K562 (cell line): ENCODE measurements around the gene SPEF1. TPM values are rescaled to one million over a fixed set of nuclear protein-coding genes. Genes with fewer than 3 reads are reported as not detected.
A peak's percentile ranks its signal among the peaks of the same experiment; 100 is the strongest.

Experiments used
- ATAC-seq: fragments of 200-7000 bp; cut with Tn5 transposase; 3 replicates; pipeline ENCODE4 v1.9.1; 2020; ENCODE audit warnings: moderate library complexity
- BruUV-seq: library from RNA; stranded (reverse); fragments of 400-500 nt; replicated peaks from 2 replicates; lab custom pipeline; 2021; lab: Mats Ljungman, UMichigan
- CTCF ChIA-PET: fragments of 300-600 bp; formaldehyde crosslinking; extraction: SDS; loops from one replicate; lab custom pipeline; 2021; ENCODE audit warnings: low intra/inter-chr PET ratio; lab: Yijun Ruan, JAX
- POLR2A ChIA-PET: fragments of 300-600, 350-650 bp; sonication (Branson Sonifier 250); formaldehyde crosslinking; extraction: SDS; loops from one replicate; lab custom pipeline; 2021; ENCODE audit warnings: antibody characterized with exemption, inconsistent platforms; lab: Yijun Ruan, JAX
- DNase-seq, 4 experiments: peaks; one replicate each; pipeline versions ENCODE4 v3.0.0 to v3.0.0-alpha.2; 2011 to 2018; ENCODE audit warnings: low spot score in 3 of 4, mixed read lengths in 3 of 4; ENCODE audit errors: extremely low read depth in 1 of 4
- FAIRE-seq: peaks from 2 replicates; lab custom pipeline; 2011; peaks lifted over from hg19 to GRCh38; lab: Jason Lieb, UNC
- H2AFZ ChIP-seq: 2 replicates; pipeline ENCODE4 v1.6.0; 2011; ENCODE audit warnings: low read depth, low read length, control low read depth, inconsistent platforms
- H3K27ac ChIP-seq: fragments of 200-600 bp; 3 replicates; pipeline ENCODE4 v1.8.0; 2011; ENCODE audit warnings: low read depth, mild to moderate bottlenecking, control low read depth, inconsistent platforms, low read length, moderate library complexity, mixed read lengths; ENCODE audit errors: extremely low read depth
- H3K27me3 ChIP-seq, 2 experiments: fragments of 300-600 bp in 1 of 2; 2 replicates in 1 of 2; 3 replicates in 1 of 2; pipeline versions ENCODE4 v1.6.0 to v1.8.0; 2011; ENCODE audit warnings: inconsistent platforms in 2 of 2, low read length in 2 of 2, mild to moderate bottlenecking in 1 of 2, mixed read lengths in 1 of 2, moderate library complexity in 1 of 2; ENCODE audit not compliant: control insufficient read depth in 2 of 2, insufficient read depth in 2 of 2
- H3K36me3 ChIP-seq: fragments of 300-600 bp; 3 replicates; pipeline ENCODE4 v1.8.0; 2011; ENCODE audit warnings: mild to moderate bottlenecking, low read length, inconsistent platforms; ENCODE audit not compliant: control insufficient read depth, insufficient read depth
- H3K4me1 ChIP-seq, 2 experiments: fragments of 200-600 bp in 1 of 2; replicated peaks in 1 of 2; 2 replicates in 1 of 2; 3 replicates in 1 of 2; pipeline versions ENCODE4 v1.5.1 to v1.8.0; 2011; ENCODE audit warnings: inconsistent platforms in 2 of 2, low read length in 2 of 2, mild to moderate bottlenecking in 1 of 2, mixed read lengths in 1 of 2, moderate library complexity in 1 of 2; ENCODE audit not compliant: control insufficient read depth in 2 of 2, insufficient read depth in 2 of 2
- H3K4me2 ChIP-seq: 2 replicates; pipeline ENCODE4 v1.6.1; 2011; ENCODE audit warnings: low read length, control low read depth, inconsistent platforms, mixed read lengths; ENCODE audit not compliant: insufficient read depth
- H3K4me3 ChIP-seq: fragments of 200-600 bp; sonication (generic), shearing (Covaris generic); 2 replicates; pipeline ENCODE4 v1.5.1; 2016; ENCODE audit warnings: control low read depth, inconsistent platforms
- H3K79me2 ChIP-seq: fragments of 200-600 bp; 3 replicates; pipeline ENCODE4 v1.8.0; 2011; ENCODE audit warnings: low read length, inconsistent platforms; ENCODE audit not compliant: control insufficient read depth, insufficient read depth
- H3K9ac ChIP-seq, 2 experiments: 2 replicates each; pipeline versions ENCODE4 v1.6.0 to v1.6.1; 2011; ENCODE audit warnings: low read depth in 2 of 2, low read length in 2 of 2, control low read depth in 1 of 2, inconsistent platforms in 1 of 2, mild to moderate bottlenecking in 1 of 2, mixed read lengths in 1 of 2; ENCODE audit not compliant: insufficient read depth in 1 of 2
- H3K9me1 ChIP-seq: one replicate; pipeline ENCODE4 v1.6.0; 2011; ENCODE audit warnings: inconsistent platforms, mild to moderate bottlenecking, low read length, moderate library complexity; ENCODE audit not compliant: control insufficient read depth, insufficient read depth
- H3K9me3 ChIP-seq: replicated peaks from 2 replicates; pipeline ENCODE4 v1.5.1; 2011; ENCODE audit warnings: low read depth, low read length, inconsistent platforms; ENCODE audit not compliant: control insufficient read depth, insufficient read depth
- H4K20me1 ChIP-seq: replicated peaks from 2 replicates; pipeline ENCODE4 v1.6.1; 2011; ENCODE audit warnings: low read length, inconsistent platforms, mixed read lengths; ENCODE audit not compliant: control insufficient read depth, insufficient read depth
- BRD9 ChIP-seq: fragments of 450-650 bp; IDR thresholded peaks from 2 replicates; pipeline ENCODE4 v1.6.1; 2018; ENCODE audit warnings: low read depth; ENCODE audit not compliant: partially characterized antibody
- ELF4 ChIP-seq: fragments of 450-650 bp; formaldehyde crosslinking; IDR thresholded peaks from 2 replicates; pipeline ENCODE4 v1.4.0; 2022; ENCODE audit warnings: missing genetic modification characterization
- WGBS: fragments of 100-300 bp; shearing (Covaris generic); methylation state at CpG from one replicate; pipeline ENCODE4 v1.1.6; 2016; ENCODE audit warnings: low coverage, mixed read lengths; ENCODE audit not compliant: insufficient coverage; ENCODE audit errors: missing lambda C conversion rate; 5-methylcytosine and 5-hydroxymethylcytosine counted together
- in situ Hi-C: fragments of 300-500 bp; cut with MboI; formaldehyde crosslinking; loops from 4 replicates; pipeline ENCODE4 v1.15.0; 2018; ENCODE audit warnings: inconsistent platforms, mixed read lengths
- intact Hi-C: fragments of 100-400 bp; cut with micrococcal nuclease; formaldehyde crosslinking; loops from 2 replicates; pipeline ENCODE4 v1.14.2; 2022
- polyA plus RNA-seq, 8 experiments: library from polyadenylated mRNA; depleted of rRNA in 4 of 8; stranded (reverse) in 5 of 8; unstranded in 3 of 8; fragments of >200 nt; fragmentation: Nextera tagmentation in 2 of 8; fragmentation: Illumina TruSeq in 1 of 8; extraction: Ambion mirVana in 2 of 8; extraction: Trizol in 1 of 8; gene quantifications; 2 replicates each; pipeline versions ENCODE4 v1.2.1 to v1.2.3, GENCODE V29; 2011 to 2014; ENCODE audit warnings: inconsistent platforms in 1 of 8, missing spikeins in 1 of 8
- total RNA-seq, 7 experiments: library from RNA; depleted of rRNA in 6 of 7; stranded (reverse); fragments of >200 nt in 6 of 7; fragmentation: Illumina TruSeq in 2 of 7; extraction: Trizol in 2 of 7; gene quantifications; 2 replicates each; pipeline versions ENCODE4 v1.2.1 to v1.2.3, GENCODE V29; 2011 to 2021; ENCODE audit warnings: low replicate concordance in 1 of 7
- TF ChIP-seq, protein P1 (sequence below): IDR thresholded peaks from 3 replicates; pipeline ENCODE4 v1.6.1; 2011; ENCODE audit warnings: borderline replicate concordance, mild to moderate bottlenecking, moderate library complexity; ENCODE audit not compliant: insufficient read length; ENCODE audit errors: extremely low read depth

Gene SPEF1
- total and polyA plus RNA-seq, 9 of the 15 experiments (the other 6 are each of a cell fraction or from before 2014, with no cell fraction given), result not detected

DNA sequence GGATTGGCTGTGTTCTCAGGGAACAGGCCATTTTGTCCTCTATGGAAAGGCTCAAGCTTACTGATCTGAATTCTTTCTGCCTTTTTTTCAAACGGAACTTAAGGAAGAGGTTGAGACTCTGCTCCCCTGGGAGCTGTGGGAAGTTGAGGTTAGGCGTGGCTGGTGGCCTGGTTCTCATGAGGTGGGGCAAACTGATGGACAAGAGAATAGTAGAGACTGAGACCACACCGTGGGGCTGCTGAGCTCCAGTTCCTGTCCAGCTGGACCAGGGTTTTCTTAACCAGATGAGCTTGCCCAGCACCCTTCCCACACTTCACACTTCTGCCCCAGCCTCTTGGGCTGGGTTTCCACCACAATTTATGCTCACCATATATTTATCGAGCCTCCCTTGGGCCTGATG, 45.2 kb upstream of the SPEF1 start:
- Histone ChIP-seq H3K4me3 (no peak overlapping the region), H3K9ac (peak overlapping the region in 1 of 2 experiments; percentile 17; a peak in 1 of 4 replicates), H3K9me3 (no peaks in the 10 kb centered on the region), H3K27ac (no peak overlapping the region), H3K9me1 (no peaks in the 10 kb centered on the region), H3K4me2 (no peak overlapping the region), H3K27me3 (no peaks in the 10 kb centered on the region), H3K79me2 (0 out of 3 replicates have a peak, but pooled peaks cover 6% of the 10 kb centered on the region), H2AFZ (no peak overlapping the region), H3K4me1 (peaks cover 1 to 4% of the 10 kb centered on the region in 2 experiments; a peak in 3 of 5 replicates), H3K36me3 (peaks cover 22% of the 10 kb centered on the region; the same call in 2 of the 3 replicates), H4K20me1 (no peaks in the 10 kb centered on the region)
- intact Hi-C loops (no loop called here), in situ Hi-C loops (no loop called here)
- FAIRE-seq (no peak), ATAC-seq (no peak; the same call in 1 of the 3 replicates), DNase-seq (no peak)
- no TSS peak for BruUV-seq
- ChIA-PET CTCF (no interaction called here), POLR2A (interaction anchor here (0.6 to 1.1 kb wide), 5 partner anchors 9 to 13 kb away, joined by 3 to 4 read pairs (median 3); no protein-coding TSS in a partner anchor)
- WGBS, result 35% methylated on average over 4 of the region's 4 CpGs
- TF ChIP-seq BRD9 (no peak), ELF4 (CRISPR knock-in tag) (no peak)
- TF ChIP-seq, protein P1, sequence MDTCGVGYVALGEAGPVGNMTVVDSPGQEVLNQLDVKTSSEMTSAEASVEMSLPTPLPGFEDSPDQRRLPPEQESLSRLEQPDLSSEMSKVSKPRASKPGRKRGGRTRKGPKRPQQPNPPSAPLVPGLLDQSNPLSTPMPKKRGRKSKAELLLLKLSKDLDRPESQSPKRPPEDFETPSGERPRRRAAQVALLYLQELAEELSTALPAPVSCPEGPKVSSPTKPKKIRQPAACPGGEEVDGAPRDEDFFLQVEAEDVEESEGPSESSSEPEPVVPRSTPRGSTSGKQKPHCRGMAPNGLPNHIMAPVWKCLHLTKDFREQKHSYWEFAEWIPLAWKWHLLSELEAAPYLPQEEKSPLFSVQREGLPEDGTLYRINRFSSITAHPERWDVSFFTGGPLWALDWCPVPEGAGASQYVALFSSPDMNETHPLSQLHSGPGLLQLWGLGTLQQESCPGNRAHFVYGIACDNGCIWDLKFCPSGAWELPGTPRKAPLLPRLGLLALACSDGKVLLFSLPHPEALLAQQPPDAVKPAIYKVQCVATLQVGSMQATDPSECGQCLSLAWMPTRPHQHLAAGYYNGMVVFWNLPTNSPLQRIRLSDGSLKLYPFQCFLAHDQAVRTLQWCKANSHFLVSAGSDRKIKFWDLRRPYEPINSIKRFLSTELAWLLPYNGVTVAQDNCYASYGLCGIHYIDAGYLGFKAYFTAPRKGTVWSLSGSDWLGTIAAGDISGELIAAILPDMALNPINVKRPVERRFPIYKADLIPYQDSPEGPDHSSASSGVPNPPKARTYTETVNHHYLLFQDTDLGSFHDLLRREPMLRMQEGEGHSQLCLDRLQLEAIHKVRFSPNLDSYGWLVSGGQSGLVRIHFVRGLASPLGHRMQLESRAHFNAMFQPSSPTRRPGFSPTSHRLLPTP, result no peak
